ENCODE measurements around the gene SLC16A5.

GRCh38 chr17:75096082-75096625, 8.4 kb downstream of the SLC16A5 start:
- TF ChIP-seq CTCF (IDR thresholded peaks at IDR 0.05; ENCODE audit: low read length) (no peak), EZH2 (IDR thresholded peaks at IDR 0.05; ENCODE audit: borderline replicate concordance, low read length) (no peak)
